Large intestine (tissue), 12 donors: ENCODE data around the gene NDUFV3. TPM values are rescaled to one million over a fixed set of nuclear protein-coding genes. Genes with fewer than 3 reads are reported as not detected.
"Not testable (repeated sequence)": the region's sequence is repeated elsewhere in the genome, so short reads cannot be mapped to it uniquely, and the experiment has no call there.

Experiments used
- DNase-seq, 2 donors: peaks; one replicate each; pipeline versions ENCODE4 v3.0.0 to v3.0.0-alpha.2; 2013
- H3K27ac ChIP-seq: one replicate; pipeline ENCODE4 v1.5.1; 2013; ENCODE audit warnings: low read length
- H3K27me3 ChIP-seq: 2 replicates; pipeline ENCODE4 v1.6.1; 2013; ENCODE audit warnings: low read length; ENCODE audit not compliant: control insufficient read depth, insufficient read depth
- H3K36me3 ChIP-seq: 2 replicates; pipeline ENCODE4 v1.6.1; 2013; ENCODE audit warnings: low read length; ENCODE audit not compliant: control insufficient read depth, insufficient read depth
- H3K4me1 ChIP-seq: one replicate; pipeline ENCODE4 v1.6.1; 2013; ENCODE audit warnings: low read length; ENCODE audit not compliant: control insufficient read depth, insufficient read depth
- H3K4me3 ChIP-seq: one replicate; pipeline ENCODE4 v1.5.1; 2013; ENCODE audit warnings: low read length
- H3K9me3 ChIP-seq: one replicate; pipeline ENCODE4 v1.6.1; 2013; ENCODE audit warnings: mild to moderate bottlenecking, low read depth, low read length, moderate library complexity; ENCODE audit not compliant: control insufficient read depth
- WGBS: methylation state at CpG from one replicate; pipeline ENCODE4 v1.1.5; 2013; ENCODE audit warnings: low lambda C conversion rate; ENCODE audit not compliant: insufficient coverage; 5-methylcytosine and 5-hydroxymethylcytosine counted together
- long read RNA-seq, 11 donors: transcript quantifications; one replicate each; lab custom pipeline, GENCODE V29; 2026
- polyA plus RNA-seq: library from polyadenylated mRNA; unstranded; fragments of 120-200 nt; gene quantifications from one replicate; pipeline ENCODE4 v1.2.1, GENCODE V29; 2013

Gene NDUFV3
- polyA plus RNA-seq = 32.8 TPM
- long read RNA-seq, donor 1, full-length matches to known transcripts = 10 of 22 reads
- long read RNA-seq, donor 1, partial matches to known transcripts = 12 of 22 reads
- long read RNA-seq, donor 1, other reads (novel, unspliced or antisense) = 0 of 22 reads
- long read RNA-seq, donor 2, full-length matches to known transcripts = 22 of 33 reads
- long read RNA-seq, donor 2, partial matches to known transcripts = 11 of 33 reads
- long read RNA-seq, donor 2, other reads (novel, unspliced or antisense) = 0 of 33 reads
- long read RNA-seq, donor 3, full-length matches to known transcripts = 44 of 61 reads
- long read RNA-seq, donor 3, partial matches to known transcripts = 17 of 61 reads
- long read RNA-seq, donor 3, other reads (novel, unspliced or antisense) = 0 of 61 reads
- long read RNA-seq, donor 4, full-length matches to known transcripts = 3 of 3 reads
- long read RNA-seq, donor 4, partial matches to known transcripts = 0 of 3 reads
- long read RNA-seq, donor 4, other reads (novel, unspliced or antisense) = 0 of 3 reads
- long read RNA-seq, donor 5, full-length matches to known transcripts = 12 of 12 reads
- long read RNA-seq, donor 5, partial matches to known transcripts = 0 of 12 reads
- long read RNA-seq, donor 5, other reads (novel, unspliced or antisense) = 0 of 12 reads
- long read RNA-seq, donor 6, full-length matches to known transcripts = 30 of 30 reads
- long read RNA-seq, donor 6, partial matches to known transcripts = 0 of 30 reads
- long read RNA-seq, donor 6, other reads (novel, unspliced or antisense) = 0 of 30 reads
- long read RNA-seq, donor 7, full-length matches to known transcripts = 18 of 18 reads
- long read RNA-seq, donor 7, partial matches to known transcripts = 0 of 18 reads
- long read RNA-seq, donor 7, other reads (novel, unspliced or antisense) = 0 of 18 reads
- long read RNA-seq, donor 8, full-length matches to known transcripts = 46 of 57 reads
- long read RNA-seq, donor 8, partial matches to known transcripts = 5 of 57 reads
- long read RNA-seq, donor 8, other reads (novel, unspliced or antisense) = 6 of 57 reads
- long read RNA-seq, donor 9, full-length matches to known transcripts = 26 of 31 reads
- long read RNA-seq, donor 9, partial matches to known transcripts = 0 of 31 reads
- long read RNA-seq, donor 9, other reads (novel, unspliced or antisense) = 5 of 31 reads
- long read RNA-seq, donor 10, full-length matches to known transcripts = 18 of 30 reads
- long read RNA-seq, donor 10, partial matches to known transcripts = 12 of 30 reads
- long read RNA-seq, donor 10, other reads (novel, unspliced or antisense) = 0 of 30 reads
- long read RNA-seq, donor 11, full-length matches to known transcripts = 25 of 25 reads
- long read RNA-seq, donor 11, partial matches to known transcripts = 0 of 25 reads
- long read RNA-seq, donor 11, other reads (novel, unspliced or antisense) = 0 of 25 reads

DNA sequence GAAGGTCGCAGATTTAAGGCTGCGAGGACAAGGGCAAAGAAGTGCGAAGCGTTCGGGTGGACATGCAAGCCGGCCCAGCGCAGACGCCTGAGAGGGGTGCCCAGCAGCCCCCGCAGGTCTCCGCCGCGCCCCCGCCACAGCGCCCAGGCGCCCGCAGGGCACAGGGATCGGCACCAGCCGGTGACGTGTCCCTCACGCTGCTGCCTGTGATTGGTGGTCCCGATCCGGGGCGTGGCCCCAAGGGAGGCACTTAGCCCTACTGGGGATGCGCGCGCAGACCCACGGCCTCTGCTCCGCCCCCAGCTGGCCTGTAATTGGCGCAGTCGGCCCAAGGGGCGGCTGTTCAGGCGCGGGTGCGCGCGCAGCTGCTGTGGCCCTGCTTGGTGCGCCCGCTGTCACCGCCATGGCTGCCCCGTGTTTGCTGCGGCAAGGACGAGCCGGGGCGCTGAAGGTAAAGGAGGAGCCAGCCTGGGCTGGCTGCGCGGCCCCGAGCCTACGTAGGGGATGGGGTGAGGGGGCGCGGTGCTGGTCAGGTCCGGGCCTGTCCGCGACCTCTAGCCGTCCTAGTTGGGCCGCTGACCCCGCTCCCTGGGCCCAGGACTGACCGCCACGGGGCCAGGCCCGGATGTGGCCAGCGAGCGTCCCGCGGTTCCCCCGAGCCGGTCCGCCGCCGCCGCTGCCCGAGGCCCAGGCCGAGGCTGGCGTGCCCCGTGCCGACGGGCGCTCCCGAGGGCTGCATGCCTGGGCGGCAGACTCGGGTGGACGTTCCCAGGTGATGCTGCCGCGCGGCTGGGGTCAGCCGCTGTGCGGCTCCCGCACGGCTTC is at the start of gene NDUFV3:
TSS of gene NDUFV3 (plus strand) at position 379 of the 825 bp plus-strand sequence. CDS start at position 404, 25 bp downstream.
- H3K4me1 ChIP-seq = peaks cover 4% of the 10 kb centered on the region

DNA sequence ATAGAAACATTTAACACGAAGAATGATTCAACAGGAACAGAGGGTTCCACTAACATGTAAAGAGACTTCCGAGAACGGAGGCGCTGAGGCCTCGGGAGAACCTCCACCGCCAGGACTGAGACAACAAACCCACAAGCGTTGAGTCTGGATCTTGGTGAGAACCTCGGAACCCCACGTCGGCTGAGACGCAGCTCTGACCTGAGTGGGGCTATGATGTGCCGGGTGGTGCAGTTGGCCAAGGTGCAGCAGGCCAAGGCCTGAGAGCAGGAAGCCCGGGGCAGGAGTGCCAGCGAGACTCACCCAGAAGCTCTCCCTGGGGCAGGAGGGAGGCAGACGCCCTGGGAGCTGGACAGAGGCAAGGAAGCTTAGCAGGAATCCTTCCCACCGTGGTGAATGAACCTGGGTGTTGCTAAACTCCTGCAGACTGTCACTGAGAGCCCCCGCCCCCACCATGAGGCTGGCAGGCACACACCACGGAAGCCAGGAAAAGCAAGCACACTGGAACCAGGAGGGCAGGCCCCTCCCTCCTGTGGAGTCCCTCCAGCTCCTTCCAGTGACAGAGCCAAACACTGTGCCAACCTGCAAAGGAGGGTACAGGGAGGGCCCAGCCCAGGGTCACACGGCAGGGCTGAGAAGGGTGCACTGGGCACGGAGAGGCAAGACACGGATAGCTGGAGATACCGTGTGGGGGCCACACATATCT is 48.5 kb upstream of the NDUFV3 start:
- 77% methylated on average over 5 of the region's 22 CpGs for WGBS
- Histone ChIP-seq H3K4me1 (no peaks in the 10 kb centered on the region), H3K9me3 (no peaks in the 10 kb centered on the region), H3K36me3 (peaks cover 69% of the 10 kb centered on the region), H3K27me3 (no peaks in the 10 kb centered on the region), H3K27ac (no peak overlapping the region), H3K4me3 (no peak overlapping the region)
- no peak for DNase-seq

More for the DNA sequence above, at the start of gene NDUFV3:
- no peaks in the 10 kb centered on the region for H3K27me3 ChIP-seq
- H3K36me3 ChIP-seq = peaks cover 14% of the 10 kb centered on the region
- WGBS = no CpG with 5 or more reads among the region's 87 CpGs
- peak within 1 kb of the TSS; percentile 98 for H3K27ac ChIP-seq
- DNase-seq = peak; percentile 99 to 100
- no peaks in the 10 kb centered on the region for H3K9me3 ChIP-seq
- peak within 1 kb of the TSS; percentile 97 for H3K4me3 ChIP-seq

DNA sequence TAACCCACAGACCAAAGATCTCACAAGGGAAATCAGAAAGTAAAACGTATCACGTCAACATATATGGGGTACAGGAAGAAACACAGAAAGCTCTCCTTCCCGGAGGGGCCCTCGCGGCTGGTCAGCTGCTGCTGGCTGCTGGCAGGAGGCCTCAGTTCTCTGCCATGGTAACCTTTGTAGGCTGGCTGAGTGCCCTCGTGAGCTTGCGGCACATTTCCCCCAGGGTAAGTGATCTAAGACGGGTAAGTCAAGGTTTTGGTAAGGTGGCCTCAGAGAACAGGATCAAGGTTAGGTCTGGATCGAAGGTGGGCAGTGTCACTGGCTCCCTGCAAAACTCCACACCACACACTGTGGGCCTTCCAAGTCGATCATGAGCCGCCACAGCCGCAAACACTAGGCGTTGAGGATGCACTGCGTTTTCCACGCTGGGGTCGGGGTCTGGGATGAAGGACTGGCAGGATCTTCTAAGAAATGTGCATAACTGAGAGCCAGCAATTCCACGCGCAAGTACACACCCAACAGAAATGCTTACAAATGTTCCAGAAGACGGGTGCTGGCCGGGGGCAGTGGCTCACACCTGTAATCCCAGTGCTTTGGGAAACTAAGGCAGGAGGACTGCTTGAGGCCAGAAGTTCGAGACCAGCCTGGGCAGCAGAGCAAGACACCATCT is 47.7 kb upstream of the NDUFV3 start:
- peaks cover 71% of the 10 kb centered on the region for H3K36me3 ChIP-seq
- no peak overlapping the region for H3K4me3 ChIP-seq
- no peak for DNase-seq
- H3K27me3 ChIP-seq = no peaks in the 10 kb centered on the region
- WGBS = no CpG with 5 or more reads among the region's 21 CpGs
- no peaks in the 10 kb centered on the region for H3K9me3 ChIP-seq
- no peaks in the 10 kb centered on the region for H3K4me1 ChIP-seq
- H3K27ac ChIP-seq = no peak overlapping the region

DNA sequence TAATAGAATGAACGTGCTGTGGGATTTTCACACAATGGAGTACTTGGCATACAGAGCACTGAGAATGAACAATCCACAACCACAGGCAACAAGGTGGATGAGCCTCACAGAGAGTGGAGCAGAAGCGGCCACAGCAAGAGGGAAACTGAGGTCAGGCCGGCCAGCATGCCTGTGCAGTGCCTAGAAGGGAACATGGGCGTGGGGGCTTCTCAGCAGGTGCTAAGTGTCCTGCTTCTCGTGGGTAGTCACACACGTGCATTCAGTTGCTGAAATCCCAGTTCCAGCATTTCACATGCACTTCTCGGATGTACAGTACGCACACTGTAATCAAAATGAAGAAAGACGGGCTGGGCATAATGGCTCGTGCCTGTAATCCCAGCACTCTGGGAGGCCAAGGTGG is 46.9 kb upstream of the NDUFV3 start:
- Histone ChIP-seq H3K4me3 (no peak overlapping the region), H3K9me3 (peaks cover 3% of the 10 kb centered on the region), H3K27me3 (no peaks in the 10 kb centered on the region), H3K36me3 (peaks cover 71% of the 10 kb centered on the region), H3K27ac (no peak overlapping the region), H3K4me1 (no peaks in the 10 kb centered on the region)
- DNase-seq = no peak
- no CpG with 5 or more reads among the region's 10 CpGs for WGBS

DNA sequence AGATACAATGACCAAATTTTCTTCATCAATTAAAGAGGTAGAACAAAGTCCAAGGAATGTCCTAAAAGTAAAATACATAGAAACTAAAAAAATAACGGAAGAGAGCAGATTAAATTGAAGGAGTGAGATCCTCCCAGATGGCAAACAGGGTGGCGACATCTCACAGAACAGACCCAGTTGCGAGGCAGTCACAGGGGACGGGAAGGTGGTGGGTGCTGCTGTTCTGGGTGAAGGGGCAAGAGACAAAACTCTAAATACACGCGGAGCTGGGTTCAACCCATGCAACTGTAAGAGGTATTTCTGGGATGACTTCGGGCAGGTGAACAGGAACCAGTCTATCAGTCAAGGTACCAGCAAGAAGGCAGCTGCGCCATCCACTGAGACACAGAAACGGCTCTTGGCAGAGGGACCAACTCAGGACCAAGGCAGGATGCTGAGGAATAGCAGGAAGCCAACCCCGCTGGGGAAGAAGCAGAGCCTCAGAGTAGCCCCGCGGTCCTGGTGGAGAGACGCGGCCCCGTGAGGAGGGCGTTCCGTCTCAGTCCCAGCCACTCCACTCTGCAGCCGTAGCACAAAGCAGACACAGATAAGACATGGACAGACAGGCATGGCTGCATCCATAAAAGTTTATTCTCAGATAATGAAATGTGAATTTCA is 45.9 kb upstream of the NDUFV3 start:
- no peaks in the 10 kb centered on the region for H3K27me3 ChIP-seq
- DNase-seq = no peak
- H3K27ac ChIP-seq = no peak overlapping the region
- H3K36me3 ChIP-seq = peaks cover 74% of the 10 kb centered on the region
- 100% methylated on average over 1 of the region's 18 CpGs for WGBS
- peaks cover 3% of the 10 kb centered on the region for H3K9me3 ChIP-seq
- H3K4me1 ChIP-seq = no peaks in the 10 kb centered on the region
- no peak overlapping the region for H3K4me3 ChIP-seq

DNA sequence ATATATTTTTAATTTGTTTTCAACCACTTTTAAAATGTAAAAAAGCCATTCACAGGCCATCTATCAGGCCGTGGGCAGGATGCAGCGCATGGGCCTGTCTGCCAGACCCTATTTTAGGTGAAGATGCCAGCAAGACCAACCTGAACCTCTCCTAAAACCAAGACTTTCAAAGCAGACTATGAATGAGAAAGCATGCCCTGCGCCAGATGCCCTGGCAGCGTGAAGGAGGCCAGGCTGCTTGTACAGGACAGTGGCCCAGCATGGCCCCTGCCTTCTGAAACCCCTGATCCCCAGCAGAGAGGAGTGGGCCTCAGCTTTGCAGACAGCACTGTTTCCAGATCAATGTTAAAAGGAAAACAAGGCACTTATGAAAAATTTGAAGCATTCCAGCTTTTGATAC is 45.4 kb upstream of the NDUFV3 start:
- WGBS = no CpG with 5 or more reads among the region's 4 CpGs
- H3K4me1 ChIP-seq = no peaks in the 10 kb centered on the region
- no peak overlapping the region for H3K27ac ChIP-seq
- no peak for DNase-seq
- H3K36me3 ChIP-seq = peaks cover 72% of the 10 kb centered on the region
- H3K4me3 ChIP-seq = no peak overlapping the region
- peaks cover 3% of the 10 kb centered on the region for H3K9me3 ChIP-seq
- H3K27me3 ChIP-seq = no peaks in the 10 kb centered on the region

DNA sequence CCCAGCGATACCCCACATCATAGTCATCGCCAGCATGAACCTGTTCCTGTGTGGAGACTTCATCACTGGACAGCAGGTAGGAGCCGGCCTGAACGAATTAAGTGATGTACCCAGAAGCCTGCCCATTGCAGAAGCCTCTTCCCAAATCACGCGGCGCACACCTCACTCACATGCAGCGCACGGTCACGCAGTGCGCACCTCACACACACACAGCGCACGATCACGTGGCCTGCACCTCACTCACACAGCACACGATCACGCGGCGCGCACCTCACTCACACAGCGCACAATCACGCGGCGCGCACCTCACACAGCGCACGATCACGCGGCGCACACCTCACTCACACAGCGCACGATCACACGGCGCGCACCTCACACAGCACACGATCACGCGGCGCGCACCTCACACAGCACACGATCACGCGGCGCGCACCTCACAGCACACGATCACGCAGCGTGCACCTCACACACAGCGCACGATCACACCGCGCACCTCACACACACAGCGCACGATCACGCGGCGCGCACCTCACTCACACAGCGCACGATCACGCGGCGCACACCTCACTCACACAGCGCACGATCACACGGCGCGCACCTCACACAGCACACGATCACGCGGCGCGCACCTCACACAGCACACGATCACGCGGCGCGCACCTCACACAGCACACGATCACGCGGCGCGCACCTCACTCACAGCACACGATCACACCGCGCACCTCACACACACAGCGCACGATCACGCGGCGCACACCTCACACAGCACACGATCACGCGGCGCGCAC is 44.8 kb upstream of the NDUFV3 start:
- not testable (repeated sequence) for H3K4me1 ChIP-seq, H3K4me3 ChIP-seq, H3K27ac ChIP-seq, H3K27me3 ChIP-seq, DNase-seq, H3K9me3 ChIP-seq
- peaks cover 75% of the 10 kb centered on the region for H3K36me3 ChIP-seq
- WGBS = no CpG with 5 or more reads among the region's 95 CpGs
